ENCODE results near the gene MPPED1. TPM values are rescaled to one million over a fixed set of nuclear protein-coding genes. Genes with fewer than 3 reads are reported as not detected.

Gene MPPED1
- total RNA-seq, 6 donors from 2014 or later = not detected

- Histone ChIP-seq H3K9me3 (no peaks in the 10 kb centered on the region), H3K4me3 (no peak overlapping the region), H3K27ac (no peak overlapping the region), H3K36me3 (no peaks in the 10 kb centered on the region), H3K27me3 (no peaks in the 10 kb centered on the region), H3K4me1 (peaks cover 0 to 2% (median 0%) of the 10 kb centered on the region in 4 donors)
- DNase-seq (peak in 1 of 2 donors; percentile 8), ATAC-seq (ENCODE audit: low FRiP score in 2 of 2) (no peak)
- 76 to 78% methylated on average over 1 to 3 of the region's 3 CpGs for WGBS, 2 donors
- TF ChIP-seq POLR2A (IDR thresholded peaks at IDR 0.05) (no peak), CTCF (IDR thresholded peaks at IDR 0.05) (no peak), EP300 (IDR thresholded peaks at IDR 0.05) (no peak), POLR2AphosphoS5 (IDR thresholded peaks at IDR 0.05) (no peak)
Observed at GRCh38 chr22:43401661-43402060, 10.2 kb upstream of the MPPED1 start.

- no peak for ATAC-seq (ENCODE audit: low FRiP score in 2 of 2)
- H3K4me1 ChIP-seq = no peaks in the 10 kb centered on the region
- TF ChIP-seq POLR2A (IDR thresholded peaks at IDR 0.05) = no peak
- no peak for TF ChIP-seq CTCF (IDR thresholded peaks at IDR 0.05)
- TF ChIP-seq POLR2AphosphoS5 (IDR thresholded peaks at IDR 0.05) = no peak
- TF ChIP-seq EP300 (IDR thresholded peaks at IDR 0.05) = no peak
- H3K27ac ChIP-seq = no peak overlapping the region
- H3K27me3 ChIP-seq = no peaks in the 10 kb centered on the region
- DNase-seq = no peak
- H3K36me3 ChIP-seq = no peaks in the 10 kb centered on the region
- H3K4me3 ChIP-seq = no peak overlapping the region
- WGBS, 2 donors = 67% methylated on average over 1 of the region's 1 CpG; no CpG with 5 or more reads in 1 of the 2 donors
- no peaks in the 10 kb centered on the region for H3K9me3 ChIP-seq
Observed at GRCh38 chr22:43402128-43402527, 9.7 kb upstream of the MPPED1 start.

GRCh38 chr22:43404673-43405385, 7.0 kb upstream of the MPPED1 start:
- H3K4me3 ChIP-seq = no peak overlapping the region
- H3K27ac ChIP-seq = no peak overlapping the region
- DNase-seq = peak in 1 of 2 donors; percentile 49
- ATAC-seq (ENCODE audit: low FRiP score in 2 of 2) = no peak
- H3K36me3 ChIP-seq = no peaks in the 10 kb centered on the region
- no peak for TF ChIP-seq POLR2AphosphoS5 (IDR thresholded peaks at IDR 0.05)
- TF ChIP-seq POLR2A (IDR thresholded peaks at IDR 0.05) = no peak
- no peak for TF ChIP-seq CTCF (IDR thresholded peaks at IDR 0.05)
- no peak for TF ChIP-seq EP300 (IDR thresholded peaks at IDR 0.05)
- no peaks in the 10 kb centered on the region for H3K27me3 ChIP-seq
- H3K9me3 ChIP-seq = no peaks in the 10 kb centered on the region
- WGBS, 2 donors = 76% methylated on average over 13 of the region's 15 CpGs; no CpG with 5 or more reads in 1 of the 2 donors
- no peaks in the 10 kb centered on the region for H3K4me1 ChIP-seq

- ATAC-seq (ENCODE audit: low FRiP score in 2 of 2) = no peak
- peak in 1 of 2 donors; percentile 50 for DNase-seq
- Histone ChIP-seq H3K36me3 (no peaks in the 10 kb centered on the region), H3K27me3 (peaks cover 0 to 7% (median 1%) of the 10 kb centered on the region in 4 donors), H3K4me1 (peaks cover 0 to 1% (median 0%) of the 10 kb centered on the region in 4 donors), H3K27ac (no peak overlapping the region), H3K9me3 (no peaks in the 10 kb centered on the region), H3K4me3 (no peak overlapping the region)
- WGBS, 2 donors = 75 to 76% methylated on average over 12 of the region's 12 CpGs
- TF ChIP-seq EP300 (IDR thresholded peaks at IDR 0.05) = no peak
- no peak for TF ChIP-seq CTCF (IDR thresholded peaks at IDR 0.05)
- TF ChIP-seq POLR2AphosphoS5 (IDR thresholded peaks at IDR 0.05) = no peak
- no peak for TF ChIP-seq POLR2A (IDR thresholded peaks at IDR 0.05)
Observed at GRCh38 chr22:43406186-43406790, 5.5 kb upstream of the MPPED1 start.

All from upper lobe of left lung (tissue), 6 donors.